AG20443 (cell line): ENCODE data around the gene ACAP1.

Source experiments
- DNase-seq: peaks from one replicate; pipeline ENCODE4 v3.0.0; 2012; ENCODE audit warnings: low spot score, mixed read lengths

Gene ACAP1

GRCh38 chr17:7311110-7311705, 25.1 kb upstream of the ACAP1 start:
- no peak for DNase-seq

GRCh38 chr17:7312432-7313087, 23.8 kb upstream of the ACAP1 start:
- DNase-seq = no peak

- no peak for DNase-seq
Measured at GRCh38 chr17:7313088-7313889, 23.0 kb upstream of the ACAP1 start.

GRCh38 chr17:7313890-7314718, 22.2 kb upstream of the ACAP1 start:
- DNase-seq = no peak

DNA sequence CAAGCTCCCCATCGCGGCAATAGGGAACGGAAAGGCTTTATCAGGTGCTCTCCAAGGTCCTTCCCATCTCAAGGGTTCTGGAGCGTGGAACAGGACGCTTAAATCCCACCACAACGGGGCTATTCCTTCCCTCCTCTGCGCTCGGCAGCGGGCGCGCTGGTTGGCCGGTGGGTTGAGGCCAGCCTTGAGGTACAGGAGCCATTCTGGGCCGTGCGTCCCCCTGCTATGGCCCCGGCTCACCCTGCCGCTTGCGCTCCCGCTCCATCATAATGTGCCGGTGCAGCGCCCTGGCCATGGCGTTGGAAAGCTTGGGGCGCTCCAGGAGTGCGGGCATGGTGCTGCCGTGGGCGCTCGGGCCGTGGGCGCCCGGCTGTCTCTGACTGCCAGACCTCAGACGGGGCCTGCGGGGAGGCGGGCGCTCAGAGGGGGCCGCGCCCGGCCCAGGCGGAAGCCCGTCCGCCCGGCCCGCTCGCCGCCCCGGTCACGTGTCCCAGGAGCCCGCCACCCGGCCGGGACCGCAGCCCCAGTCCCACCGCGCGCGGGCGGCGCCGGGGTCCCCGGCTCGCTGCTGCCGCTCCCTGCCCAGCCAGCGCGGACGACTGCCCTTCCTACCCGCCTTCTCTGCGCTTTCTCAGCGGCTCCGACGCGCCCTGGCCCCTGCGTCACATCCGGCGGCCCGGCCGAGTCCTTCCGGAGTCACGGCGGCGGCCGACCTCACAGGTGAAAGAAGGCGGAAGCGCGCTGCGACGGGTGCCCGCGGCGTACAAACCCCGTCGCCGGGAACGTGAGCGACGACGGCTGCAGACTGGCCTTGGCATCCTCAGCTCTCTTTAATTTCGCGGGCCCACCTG, 21.4 kb upstream of the ACAP1 start, which contains the start of gene GPS2:
Gene GPS2 (minus strand): TSS at position 642 of the 851 bp plus-strand sequence. CDS start 308 bp downstream, at position 334.
- DNase-seq = peak; percentile 93

DNA sequence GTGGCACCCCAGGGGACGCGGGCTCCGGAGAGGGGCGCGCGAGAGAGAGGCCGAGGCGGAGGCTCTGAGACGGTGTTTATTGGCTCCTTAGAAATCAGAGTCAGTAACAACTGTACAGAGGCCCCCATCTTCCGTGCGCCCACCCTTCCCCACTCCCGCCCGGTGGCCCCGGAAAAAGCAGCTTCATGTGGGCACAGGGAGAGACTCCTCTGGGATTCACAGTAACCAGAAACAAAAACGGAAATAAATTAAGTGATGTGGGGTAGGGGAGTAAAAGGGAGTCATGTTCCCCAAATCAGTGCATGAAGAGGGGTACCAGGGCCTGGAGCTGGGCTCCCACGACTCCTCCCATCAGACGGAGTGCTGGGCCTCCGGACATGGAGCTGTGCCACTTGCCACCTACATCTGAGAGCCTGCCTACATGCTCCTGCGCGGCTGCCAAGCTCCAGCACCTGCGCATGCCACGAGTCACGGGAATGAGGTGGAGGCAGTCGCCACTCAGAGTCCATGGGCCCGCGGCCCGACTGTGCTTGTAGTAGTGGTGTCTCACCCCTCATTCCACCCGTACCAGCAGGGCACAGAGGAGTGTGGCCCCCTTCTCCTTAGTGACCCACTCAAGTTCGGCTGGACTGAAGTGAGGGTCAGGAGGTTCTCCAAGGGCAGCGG, 20.6 kb upstream of the ACAP1 start:
- no peak for DNase-seq

DNA sequence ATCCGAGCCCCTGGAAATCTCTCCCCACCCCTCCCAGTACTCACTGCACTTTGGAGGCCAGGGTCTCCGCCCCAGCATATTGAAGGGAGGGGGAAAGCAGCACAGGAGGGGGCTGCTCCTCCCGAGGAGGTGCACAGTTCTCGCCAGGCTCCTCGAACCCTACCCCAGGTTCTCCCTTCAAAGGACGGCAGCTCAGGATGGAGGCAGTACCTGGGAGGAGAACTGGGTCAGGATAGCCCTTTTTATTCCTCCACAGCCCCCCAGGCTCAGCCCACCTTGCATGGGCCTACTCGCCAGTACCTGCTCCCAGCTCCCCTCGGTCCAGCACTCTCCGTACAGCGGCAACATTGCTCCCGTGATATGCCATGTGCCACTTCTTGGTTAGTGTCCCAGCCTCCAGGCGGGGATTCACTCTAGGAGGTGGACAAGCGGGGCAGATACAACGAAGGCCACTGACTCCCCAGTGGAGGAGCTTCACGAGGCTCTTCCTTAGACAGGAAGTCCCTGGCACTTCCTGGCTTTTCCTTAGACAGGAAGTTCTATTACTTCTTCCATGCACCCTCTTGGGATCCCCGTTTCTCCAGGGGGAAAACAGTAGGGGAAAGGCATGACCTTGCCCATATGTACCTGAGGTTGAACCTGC, 19.0 kb upstream of the ACAP1 start:
- no peak for DNase-seq

DNA sequence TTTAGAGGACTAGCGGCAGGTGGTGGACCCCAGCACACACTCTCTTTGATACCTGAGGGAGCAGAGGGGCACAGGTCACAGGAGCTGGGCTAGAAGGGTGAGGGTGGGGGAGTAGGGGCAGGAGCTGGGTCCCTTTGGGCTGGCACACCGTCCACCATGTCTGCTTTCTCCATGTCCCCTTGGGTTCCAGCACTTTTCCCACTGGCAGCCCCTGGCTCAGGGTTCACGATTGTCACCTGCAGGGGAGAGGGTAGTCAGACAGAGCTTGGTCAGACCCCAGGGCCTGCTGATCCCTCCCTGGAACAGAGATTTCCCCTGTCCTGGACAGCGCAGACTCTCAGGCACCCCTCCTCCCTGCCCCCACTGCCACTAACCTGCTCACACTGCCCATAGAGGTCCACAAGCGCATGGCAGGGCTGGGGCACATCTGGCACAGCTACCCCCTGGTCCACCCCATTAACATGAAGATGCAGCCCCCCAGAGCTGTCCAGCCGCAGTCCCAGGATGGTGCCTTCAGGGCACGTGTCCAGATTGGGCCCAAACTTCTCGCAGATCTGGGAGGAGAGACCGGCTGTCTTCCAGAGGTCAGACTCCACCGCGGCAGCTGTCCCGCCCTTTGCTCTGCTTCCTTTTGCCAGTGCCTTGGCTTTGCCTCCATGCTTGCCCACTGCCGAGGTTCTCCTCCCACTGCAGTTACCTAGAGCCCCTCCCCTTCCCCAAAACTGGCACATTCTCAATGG, 18.0 kb upstream of the ACAP1 start:
- no peak for DNase-seq

DNA sequence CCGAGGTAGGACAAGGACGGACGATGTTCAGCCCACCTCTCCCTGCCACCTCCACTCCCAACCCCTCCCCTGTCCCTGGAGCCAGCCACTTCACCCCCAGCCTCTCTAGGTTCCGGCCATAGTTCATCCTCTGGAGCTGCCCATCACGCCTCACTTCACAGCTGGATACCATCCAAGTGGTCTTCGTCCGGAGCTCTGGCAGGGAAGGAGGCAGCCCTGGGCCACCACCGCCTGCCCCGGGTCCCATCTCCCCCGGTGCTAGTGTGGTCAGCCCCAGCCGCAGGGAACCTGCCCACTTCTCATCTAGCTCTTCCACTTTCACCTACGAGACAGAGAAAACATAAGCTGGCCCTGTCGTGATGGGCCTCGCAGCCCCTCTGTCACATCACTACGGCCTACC, 14.9 kb upstream of the ACAP1 start:
- no peak for DNase-seq

- no peak for DNase-seq
Measured at GRCh38 chr17:7322520-7323194, 13.7 kb upstream of the ACAP1 start.

- peak; percentile 78 for DNase-seq
Measured at GRCh38 chr17:7323731-7324437, 12.4 kb upstream of the ACAP1 start.

DNA sequence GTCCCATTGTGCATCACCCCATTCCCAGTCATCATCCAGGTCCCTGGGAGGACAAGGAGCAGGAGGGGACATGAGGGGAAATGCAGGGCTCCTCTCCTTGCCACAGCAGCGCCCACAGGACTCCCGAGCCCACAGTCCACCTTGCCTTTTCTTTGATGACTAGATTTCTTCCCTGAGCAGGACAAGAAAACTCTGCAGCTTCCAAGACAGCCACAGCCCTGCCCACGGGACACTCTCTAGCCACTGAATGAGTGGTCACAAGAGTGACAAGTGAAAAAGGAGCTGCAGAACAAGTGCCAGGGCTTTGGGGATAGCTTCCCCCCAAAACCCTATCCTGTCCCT, 11.9 kb upstream of the ACAP1 start:
- no peak for DNase-seq

DNA sequence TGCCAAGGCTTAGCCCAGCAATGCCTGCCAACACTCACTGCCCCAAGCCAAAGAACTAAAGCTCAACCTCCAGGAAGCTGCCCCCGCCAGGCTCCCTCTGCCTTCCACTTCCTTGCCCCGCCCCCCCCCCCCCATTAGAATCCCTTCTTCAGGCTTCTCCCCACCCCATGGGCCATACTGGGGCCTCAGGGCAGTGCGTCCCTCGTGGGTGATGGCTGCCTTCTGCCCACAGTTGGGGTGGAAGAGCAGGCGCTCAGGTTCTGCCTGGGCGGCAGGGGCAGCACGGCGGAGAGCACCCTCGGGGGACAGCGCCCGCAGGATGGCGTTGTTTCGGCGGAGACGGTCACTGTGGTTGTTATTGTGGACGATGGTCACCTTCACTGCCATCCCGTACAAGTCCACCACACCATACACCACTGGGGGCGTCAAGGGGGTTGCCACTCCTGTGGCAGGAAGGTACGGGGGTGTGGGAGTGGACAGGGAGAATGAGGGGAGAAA, 11.2 kb upstream of the ACAP1 start:
- DNase-seq = no peak

DNA sequence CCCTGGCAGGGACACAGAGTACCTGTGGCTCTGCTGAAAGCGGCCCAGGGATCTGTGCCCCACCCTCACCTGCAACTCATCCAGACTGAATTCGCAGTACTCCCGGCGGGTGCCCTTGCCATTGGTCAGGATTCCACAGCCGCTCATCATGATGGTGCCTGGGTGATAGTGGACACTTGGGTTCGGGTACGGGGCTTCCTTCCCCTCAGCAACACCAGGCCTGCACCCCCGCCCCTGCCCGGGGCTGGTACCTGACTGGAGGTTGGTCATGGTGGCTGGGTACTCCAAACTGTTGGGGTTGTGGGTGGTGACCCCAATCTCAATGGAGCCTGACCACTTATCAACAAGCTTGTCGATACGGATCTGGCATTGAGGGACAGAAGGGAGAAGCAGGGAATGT, 10.1 kb upstream of the ACAP1 start:
- no peak for DNase-seq

GRCh38 chr17:7327056-7327455, 9.3 kb upstream of the ACAP1 start:
- no peak for DNase-seq

DNA sequence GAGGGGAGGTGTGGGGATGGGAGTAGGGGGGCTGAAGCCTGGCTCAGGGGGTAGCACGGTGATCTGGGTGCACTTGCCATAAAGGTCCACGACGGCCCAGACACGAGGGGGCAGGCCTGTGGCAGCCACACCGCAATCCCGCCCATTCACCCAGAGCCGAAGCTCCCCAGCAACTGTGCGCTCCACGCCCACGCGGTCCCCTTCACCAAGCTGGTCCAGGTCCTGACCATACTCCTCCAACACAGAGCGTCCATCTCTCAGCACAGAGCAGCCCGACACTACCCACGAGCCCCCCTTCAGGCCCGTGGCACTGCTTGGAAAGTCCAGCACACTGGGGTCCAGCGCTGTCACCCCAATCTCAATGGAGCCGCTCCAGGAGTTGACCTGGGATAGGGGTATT, 8.8 kb upstream of the ACAP1 start:
- DNase-seq = no peak

- DNase-seq = no peak
Measured at GRCh38 chr17:7328009-7328408, 8.3 kb upstream of the ACAP1 start.

- DNase-seq = no peak
Measured at GRCh38 chr17:7328840-7329373, 7.4 kb upstream of the ACAP1 start, which contains the start of gene NEURL4. NEURL4 (minus strand) TSS chr17:7329335; CDS start chr17:7329312, 23 bp downstream.
